GM19397 (cell line): ENCODE data around the gene ARHGEF25.

ENCODE experiments used
- ATAC-seq: cut with Tn5 transposase; IDR thresholded peaks from one replicate; pipeline ENCODE4 v1.9.1; 2021; ENCODE audit warnings: mild to moderate bottlenecking, moderate library complexity; ENCODE audit not compliant: unreplicated experiment

Gene ARHGEF25

GRCh38 chr12:57620936-57621496, 9.8 kb downstream of the ARHGEF25 start:
- no peak for ATAC-seq

GRCh38 chr12:57621497-57622292, 10.5 kb downstream of the ARHGEF25 start:
- ATAC-seq: no peak

GRCh38 chr12:57622293-57623245, 11.3 kb downstream of the ARHGEF25 start:
- no peak for ATAC-seq

GRCh38 chr12:57623385-57623784, 12.2 kb downstream of the ARHGEF25 start:
- no peak for ATAC-seq

- ATAC-seq: no peak
These were observed 12.7 kb downstream of the ARHGEF25 start for GRCh38 chr12:57623811-57624390.

- ATAC-seq: no peak
These were observed 13.4 kb downstream of the ARHGEF25 start for GRCh38 chr12:57624441-57625220.

- ATAC-seq: no peak
These were observed 14.2 kb downstream of the ARHGEF25 start for GRCh38 chr12:57625261-57626032.

GRCh38 chr12:57626111-57626920, 15.1 kb downstream of the ARHGEF25 start:
- no peak for ATAC-seq

GRCh38 chr12:57626921-57627445, 15.7 kb downstream of the ARHGEF25 start:
- no peak for ATAC-seq

GRCh38 chr12:57627501-57628279, 16.5 kb downstream of the ARHGEF25 start:
- no peak for ATAC-seq

- no peak for ATAC-seq
These were observed 17.3 kb downstream of the ARHGEF25 start for GRCh38 chr12:57628280-57629191.

- ATAC-seq: no peak
These were observed 18.7 kb downstream of the ARHGEF25 start for GRCh38 chr12:57629897-57630471.

GRCh38 chr12:57630891-57631433, 19.7 kb downstream of the ARHGEF25 start:
- ATAC-seq: no peak

GRCh38 chr12:57631566-57632072, 20.4 kb downstream of the ARHGEF25 start:
- ATAC-seq: no peak

GRCh38 chr12:57632073-57632957, 21.1 kb downstream of the ARHGEF25 start:
- ATAC-seq: no peak
